ENCODE results near the gene CCAR1. TPM values are rescaled to one million over a fixed set of nuclear protein-coding genes. Genes with fewer than 3 reads are reported as not detected.
"Not testable (repeated sequence)": the region's sequence is repeated elsewhere in the genome, so short reads cannot be mapped to it uniquely, and the experiment has no call there.

The CCAR1 gene
- polyA plus RNA-seq, 1 donor from 2014 or later: 51.4 TPM

DNA sequence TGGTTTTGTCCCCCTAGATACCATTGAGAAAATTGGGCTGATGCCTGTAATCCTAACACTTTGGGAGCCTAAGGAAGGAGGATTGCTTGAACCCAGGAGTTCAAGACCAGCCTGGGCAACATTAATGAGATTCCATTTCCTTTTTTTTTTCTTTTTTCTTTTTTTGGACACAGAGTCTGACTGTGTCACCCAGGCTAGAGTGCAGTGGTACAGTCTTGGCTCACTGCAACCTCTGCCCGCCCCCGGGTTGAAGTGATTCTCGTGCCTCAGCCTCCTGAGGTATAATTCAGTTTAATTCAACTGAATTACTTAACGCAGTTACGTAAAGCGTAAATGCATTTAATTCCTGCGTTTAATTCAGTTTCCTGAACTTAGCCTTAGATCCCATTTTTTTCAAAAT lies 13.3 kb downstream of the CCAR1 start:
- Histone ChIP-seq H3K27me3 (ENCODE audit: insufficient read depth, low read depth, low read length) (no peaks in the 10 kb centered on the region), H2AFZ (ENCODE audit: low read depth, low read length) (no peak overlapping the region), H3F3A (ENCODE audit: insufficient read depth, low read length, poor library complexity, severe bottlenecking) (no peaks in the 10 kb centered on the region), H3K4me3 (ENCODE audit: low read length) (no peak overlapping the region), H3K9me3 (ENCODE audit: low read length) (no peaks in the 10 kb centered on the region), H3K4me2 (ENCODE audit: low read length) (no peak overlapping the region), H3K27ac (ENCODE audit: low read length) (no peak overlapping the region), H3K9me2 (ENCODE audit: insufficient read depth, low read length) (no peaks in the 10 kb centered on the region), H3K79me2 (replicated peaks; ENCODE audit: insufficient read depth, low read length) (peaks cover 27% of the 10 kb centered on the region), H3K36me3 (ENCODE audit: insufficient read depth, low read length) (peaks cover 17% of the 10 kb centered on the region), H3K9ac (ENCODE audit: low read length) (no peak overlapping the region), H4K20me1 (ENCODE audit: insufficient read depth) (no peaks in the 10 kb centered on the region)
- TF ChIP-seq, protein P1, sequence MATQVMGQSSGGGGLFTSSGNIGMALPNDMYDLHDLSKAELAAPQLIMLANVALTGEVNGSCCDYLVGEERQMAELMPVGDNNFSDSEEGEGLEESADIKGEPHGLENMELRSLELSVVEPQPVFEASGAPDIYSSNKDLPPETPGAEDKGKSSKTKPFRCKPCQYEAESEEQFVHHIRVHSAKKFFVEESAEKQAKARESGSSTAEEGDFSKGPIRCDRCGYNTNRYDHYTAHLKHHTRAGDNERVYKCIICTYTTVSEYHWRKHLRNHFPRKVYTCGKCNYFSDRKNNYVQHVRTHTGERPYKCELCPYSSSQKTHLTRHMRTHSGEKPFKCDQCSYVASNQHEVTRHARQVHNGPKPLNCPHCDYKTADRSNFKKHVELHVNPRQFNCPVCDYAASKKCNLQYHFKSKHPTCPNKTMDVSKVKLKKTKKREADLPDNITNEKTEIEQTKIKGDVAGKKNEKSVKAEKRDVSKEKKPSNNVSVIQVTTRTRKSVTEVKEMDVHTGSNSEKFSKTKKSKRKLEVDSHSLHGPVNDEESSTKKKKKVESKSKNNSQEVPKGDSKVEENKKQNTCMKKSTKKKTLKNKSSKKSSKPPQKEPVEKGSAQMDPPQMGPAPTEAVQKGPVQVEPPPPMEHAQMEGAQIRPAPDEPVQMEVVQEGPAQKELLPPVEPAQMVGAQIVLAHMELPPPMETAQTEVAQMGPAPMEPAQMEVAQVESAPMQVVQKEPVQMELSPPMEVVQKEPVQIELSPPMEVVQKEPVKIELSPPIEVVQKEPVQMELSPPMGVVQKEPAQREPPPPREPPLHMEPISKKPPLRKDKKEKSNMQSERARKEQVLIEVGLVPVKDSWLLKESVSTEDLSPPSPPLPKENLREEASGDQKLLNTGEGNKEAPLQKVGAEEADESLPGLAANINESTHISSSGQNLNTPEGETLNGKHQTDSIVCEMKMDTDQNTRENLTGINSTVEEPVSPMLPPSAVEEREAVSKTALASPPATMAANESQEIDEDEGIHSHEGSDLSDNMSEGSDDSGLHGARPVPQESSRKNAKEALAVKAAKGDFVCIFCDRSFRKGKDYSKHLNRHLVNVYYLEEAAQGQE (IDR thresholded peaks at IDR 0.05; ENCODE audit: borderline replicate concordance): no peak
- TF ChIP-seq RAD21 (conservative IDR thresholded peaks at IDR 0.05): no peak

DNA sequence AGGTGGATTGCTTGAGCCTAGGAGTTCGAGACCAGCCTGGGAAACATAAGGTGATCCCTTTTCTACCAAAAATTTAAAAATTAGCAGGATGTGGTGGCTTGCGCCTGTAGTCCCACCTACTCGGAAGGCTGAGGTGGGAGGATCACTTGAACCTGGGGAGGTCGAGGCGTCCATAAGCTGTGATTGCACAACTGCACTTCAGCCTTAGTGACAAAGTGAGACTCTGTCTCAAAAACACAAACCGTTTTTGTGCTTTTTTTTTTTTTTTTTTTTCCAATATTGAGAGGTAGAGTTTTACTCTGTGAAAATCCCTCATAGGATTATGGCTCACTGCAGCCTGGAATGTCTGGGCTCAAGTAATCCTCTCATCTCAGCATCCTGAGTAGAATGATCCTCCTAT lies 14.1 kb downstream of the CCAR1 start:
- no peaks in the 10 kb centered on the region for H3K9me3 ChIP-seq (ENCODE audit: low read length)
- H2AFZ ChIP-seq (ENCODE audit: low read depth, low read length): no peak overlapping the region
- no peaks in the 10 kb centered on the region for H3K27me3 ChIP-seq (ENCODE audit: insufficient read depth, low read depth, low read length)
- H3K9me2 ChIP-seq (ENCODE audit: insufficient read depth, low read length): no peaks in the 10 kb centered on the region
- no peak for TF ChIP-seq SMC3 (conservative IDR thresholded peaks at IDR 0.05; ENCODE audit: poor library complexity)
- TF ChIP-seq RAD21 (conservative IDR thresholded peaks at IDR 0.05): no peak
- TF ChIP-seq POLR2AphosphoS5 (IDR thresholded peaks at IDR 0.05): no peak
- TF ChIP-seq, protein P1 (IDR thresholded peaks at IDR 0.05; ENCODE audit: borderline replicate concordance): no peak
- TF ChIP-seq, protein P2, sequence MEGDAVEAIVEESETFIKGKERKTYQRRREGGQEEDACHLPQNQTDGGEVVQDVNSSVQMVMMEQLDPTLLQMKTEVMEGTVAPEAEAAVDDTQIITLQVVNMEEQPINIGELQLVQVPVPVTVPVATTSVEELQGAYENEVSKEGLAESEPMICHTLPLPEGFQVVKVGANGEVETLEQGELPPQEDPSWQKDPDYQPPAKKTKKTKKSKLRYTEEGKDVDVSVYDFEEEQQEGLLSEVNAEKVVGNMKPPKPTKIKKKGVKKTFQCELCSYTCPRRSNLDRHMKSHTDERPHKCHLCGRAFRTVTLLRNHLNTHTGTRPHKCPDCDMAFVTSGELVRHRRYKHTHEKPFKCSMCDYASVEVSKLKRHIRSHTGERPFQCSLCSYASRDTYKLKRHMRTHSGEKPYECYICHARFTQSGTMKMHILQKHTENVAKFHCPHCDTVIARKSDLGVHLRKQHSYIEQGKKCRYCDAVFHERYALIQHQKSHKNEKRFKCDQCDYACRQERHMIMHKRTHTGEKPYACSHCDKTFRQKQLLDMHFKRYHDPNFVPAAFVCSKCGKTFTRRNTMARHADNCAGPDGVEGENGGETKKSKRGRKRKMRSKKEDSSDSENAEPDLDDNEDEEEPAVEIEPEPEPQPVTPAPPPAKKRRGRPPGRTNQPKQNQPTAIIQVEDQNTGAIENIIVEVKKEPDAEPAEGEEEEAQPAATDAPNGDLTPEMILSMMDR (IDR thresholded peaks at IDR 0.05; ENCODE audit: poor library complexity, severe bottlenecking): no peak
- no peak for TF ChIP-seq TAF1 (IDR thresholded peaks at IDR 0.05; ENCODE audit: low read depth)
- no peak for TF ChIP-seq MXI1 (conservative IDR thresholded peaks at IDR 0.05; ENCODE audit: poor library complexity, severe bottlenecking)
- no peak for TF ChIP-seq EP300 (conservative IDR thresholded peaks at IDR 0.05; ENCODE audit: poor library complexity, severe bottlenecking)
- no peak for TF ChIP-seq EZH2 (IDR thresholded peaks at IDR 0.05; ENCODE audit: borderline replicate concordance, insufficient read depth, low read length, poor library complexity, severe bottlenecking)
- H3K9ac ChIP-seq (ENCODE audit: low read length): no peak overlapping the region
- H3K4me2 ChIP-seq (ENCODE audit: low read length): no peak overlapping the region
- H3F3A ChIP-seq (ENCODE audit: insufficient read depth, low read length, poor library complexity, severe bottlenecking): no peaks in the 10 kb centered on the region
- H3K36me3 ChIP-seq (ENCODE audit: insufficient read depth, low read length): peaks cover 17% of the 10 kb centered on the region
- no peak overlapping the region for H3K27ac ChIP-seq (ENCODE audit: low read length)
- H3K4me3 ChIP-seq (ENCODE audit: low read length): no peak overlapping the region
- peaks cover 27% of the 10 kb centered on the region for H3K79me2 ChIP-seq (replicated peaks; ENCODE audit: insufficient read depth, low read length)
- no peaks in the 10 kb centered on the region for H4K20me1 ChIP-seq (ENCODE audit: insufficient read depth)

DNA sequence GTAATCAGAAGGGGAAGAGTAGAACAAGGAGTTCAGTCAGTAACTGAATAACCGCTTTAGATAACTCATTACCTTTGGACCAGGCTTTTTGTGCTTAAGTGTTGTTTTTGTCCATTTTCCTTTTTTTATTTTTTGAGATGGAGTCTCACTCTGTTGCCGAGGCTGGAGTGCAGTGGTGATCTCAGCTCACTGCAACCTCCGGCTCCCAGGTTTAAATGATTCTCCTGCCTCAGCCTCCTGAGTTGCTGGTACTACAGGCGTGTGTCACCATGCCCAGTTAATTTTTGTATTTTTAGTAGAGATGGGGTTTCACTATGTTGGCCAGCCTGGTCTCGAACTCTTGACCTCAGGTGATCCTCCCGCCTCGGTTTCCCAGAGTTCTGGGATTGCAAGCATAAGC lies 14.7 kb downstream of the CCAR1 start:
- peaks cover 17% of the 10 kb centered on the region for H3K36me3 ChIP-seq (ENCODE audit: insufficient read depth, low read length)
- H4K20me1 ChIP-seq (ENCODE audit: insufficient read depth): not testable (repeated sequence)

DNA sequence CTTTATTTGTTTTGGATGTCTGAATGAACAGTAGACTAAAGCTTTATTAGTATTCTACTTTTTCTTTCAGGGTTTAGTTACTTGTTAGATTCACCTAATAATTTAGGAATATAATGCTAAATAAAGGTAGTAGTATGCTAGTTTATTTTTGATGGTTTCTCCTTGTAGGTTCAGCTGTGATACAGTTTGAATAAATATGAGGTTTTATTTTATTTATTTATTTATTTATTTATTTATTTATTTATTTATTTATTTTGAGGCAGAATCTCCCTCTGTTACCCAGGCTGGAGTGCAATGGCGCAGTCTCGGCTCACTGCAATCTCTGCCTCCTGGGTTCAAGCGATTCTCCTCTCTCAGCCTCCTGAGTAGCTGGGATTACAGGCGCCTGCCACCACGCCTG lies 19.6 kb downstream of the CCAR1 start:
- not testable (repeated sequence) for H3K27me3 ChIP-seq (ENCODE audit: insufficient read depth, low read depth, low read length); H3K9me3 ChIP-seq (ENCODE audit: low read length); H4K20me1 ChIP-seq (ENCODE audit: insufficient read depth); H2AFZ ChIP-seq (ENCODE audit: low read depth, low read length); H3K4me2 ChIP-seq (ENCODE audit: low read length); H3K9ac ChIP-seq (ENCODE audit: low read length); H3K79me2 ChIP-seq (replicated peaks; ENCODE audit: insufficient read depth, low read length); H3F3A ChIP-seq (ENCODE audit: insufficient read depth, low read length, poor library complexity, severe bottlenecking); H3K9me2 ChIP-seq (ENCODE audit: insufficient read depth, low read length); H3K4me3 ChIP-seq (ENCODE audit: low read length); H3K27ac ChIP-seq (ENCODE audit: low read length)
- peaks cover 15% of the 10 kb centered on the region for H3K36me3 ChIP-seq (ENCODE audit: insufficient read depth, low read length)

More for the DNA sequence above, 14.7 kb downstream of the CCAR1 start:
- H3K79me2 ChIP-seq (replicated peaks; ENCODE audit: insufficient read depth, low read length): peaks cover 26% of the 10 kb centered on the region
- H2AFZ ChIP-seq (ENCODE audit: low read depth, low read length); H3K4me2 ChIP-seq (ENCODE audit: low read length); H3K9ac ChIP-seq (ENCODE audit: low read length); H3F3A ChIP-seq (ENCODE audit: insufficient read depth, low read length, poor library complexity, severe bottlenecking); H3K4me3 ChIP-seq (ENCODE audit: low read length); H3K9me2 ChIP-seq (ENCODE audit: insufficient read depth, low read length); H3K9me3 ChIP-seq (ENCODE audit: low read length); H3K27ac ChIP-seq (ENCODE audit: low read length); H3K27me3 ChIP-seq (ENCODE audit: insufficient read depth, low read depth, low read length): not testable (repeated sequence)

Data from neural cell (in vitro differentiated cells).